Measurements from ENCODE around the gene ILF3.

Gene ILF3

GRCh38 chr19:10737722-10738121, 83.6 kb downstream of the ILF3 start:
- DNase-seq: no peak

GRCh38 chr19:10740798-10741197, 86.7 kb downstream of the ILF3 start:
- no peak for DNase-seq
